ENCODE measurements around the gene CELA2A.

Gene CELA2A

DNA sequence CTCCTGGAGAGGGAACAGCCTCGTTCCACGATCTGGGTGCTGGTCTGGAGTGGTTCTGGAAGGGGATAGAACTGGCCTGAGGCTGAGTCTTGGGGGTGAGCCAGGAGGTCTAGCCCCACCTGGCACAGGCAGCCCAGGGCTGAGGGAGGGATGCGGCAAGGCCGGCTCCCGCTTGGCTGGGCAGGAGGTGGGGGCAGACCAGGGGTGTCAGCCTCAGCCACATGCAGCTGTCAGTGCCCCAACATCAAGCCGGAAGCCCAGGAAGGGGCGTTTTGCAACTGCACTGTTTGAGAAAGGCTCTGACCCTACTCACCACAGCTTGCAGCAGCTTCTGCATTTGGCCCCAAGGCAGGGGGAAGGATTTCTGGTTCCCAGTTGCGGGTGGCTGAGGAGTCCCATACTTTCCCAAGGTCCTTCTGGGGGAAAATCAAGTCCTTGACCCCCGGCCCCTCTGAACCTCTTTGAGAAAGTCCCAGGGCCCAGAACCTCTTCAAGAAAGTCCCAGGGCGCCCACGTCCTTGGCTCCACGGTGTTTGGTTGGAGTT is 44.9 kb upstream of the CELA2A start:
- TF ChIP-seq, protein P1, sequence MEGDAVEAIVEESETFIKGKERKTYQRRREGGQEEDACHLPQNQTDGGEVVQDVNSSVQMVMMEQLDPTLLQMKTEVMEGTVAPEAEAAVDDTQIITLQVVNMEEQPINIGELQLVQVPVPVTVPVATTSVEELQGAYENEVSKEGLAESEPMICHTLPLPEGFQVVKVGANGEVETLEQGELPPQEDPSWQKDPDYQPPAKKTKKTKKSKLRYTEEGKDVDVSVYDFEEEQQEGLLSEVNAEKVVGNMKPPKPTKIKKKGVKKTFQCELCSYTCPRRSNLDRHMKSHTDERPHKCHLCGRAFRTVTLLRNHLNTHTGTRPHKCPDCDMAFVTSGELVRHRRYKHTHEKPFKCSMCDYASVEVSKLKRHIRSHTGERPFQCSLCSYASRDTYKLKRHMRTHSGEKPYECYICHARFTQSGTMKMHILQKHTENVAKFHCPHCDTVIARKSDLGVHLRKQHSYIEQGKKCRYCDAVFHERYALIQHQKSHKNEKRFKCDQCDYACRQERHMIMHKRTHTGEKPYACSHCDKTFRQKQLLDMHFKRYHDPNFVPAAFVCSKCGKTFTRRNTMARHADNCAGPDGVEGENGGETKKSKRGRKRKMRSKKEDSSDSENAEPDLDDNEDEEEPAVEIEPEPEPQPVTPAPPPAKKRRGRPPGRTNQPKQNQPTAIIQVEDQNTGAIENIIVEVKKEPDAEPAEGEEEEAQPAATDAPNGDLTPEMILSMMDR (IDR thresholded peaks at IDR 0.05; ENCODE audit: extremely low read depth, insufficient read depth, missing control alignments): no peak
- DNase-seq (ENCODE audit: low spot score): peak; percentile 80
- in situ Hi-C loops (cut with MboI; ENCODE audit: low pct_unique_long_range_greater_than_20kb, low sequenced_read_pairs, unreplicated experiment): loop anchor here (25.0 kb wide), 1 partner anchor 274 kb away; no protein-coding TSS in a partner anchor

DNA sequence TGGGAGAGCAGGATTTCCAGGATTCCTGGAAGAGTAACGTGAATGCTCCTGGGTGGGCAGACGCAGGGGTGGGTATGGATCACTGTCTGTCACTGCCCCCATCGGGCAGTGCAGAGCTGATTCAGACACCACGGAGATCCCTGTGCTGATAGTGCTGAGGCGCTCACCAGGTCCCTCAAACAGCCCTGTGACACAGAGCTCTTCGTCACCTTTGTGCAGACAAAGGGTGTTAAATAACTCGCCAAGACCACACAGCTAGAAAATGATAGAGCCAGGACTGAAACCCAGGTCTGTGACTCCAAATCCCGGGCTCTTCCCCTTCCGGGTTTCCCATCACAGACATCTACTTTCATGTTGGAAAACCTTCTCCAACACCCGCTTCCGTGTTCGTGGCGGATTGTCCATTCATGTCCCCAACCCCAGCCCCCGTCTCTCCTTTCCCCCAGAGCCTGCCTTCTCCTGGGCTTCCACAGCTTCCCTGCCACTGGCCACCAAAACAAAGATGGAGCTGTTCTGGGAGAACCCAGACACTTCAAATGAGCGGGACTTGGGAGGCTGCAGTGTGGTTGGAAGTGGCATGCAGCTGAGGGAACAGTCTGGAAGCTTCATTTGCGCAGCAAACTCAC is 44.2 kb upstream of the CELA2A start:
- TF ChIP-seq, protein P1 (IDR thresholded peaks at IDR 0.05; ENCODE audit: extremely low read depth, insufficient read depth, missing control alignments): no peak

DNA sequence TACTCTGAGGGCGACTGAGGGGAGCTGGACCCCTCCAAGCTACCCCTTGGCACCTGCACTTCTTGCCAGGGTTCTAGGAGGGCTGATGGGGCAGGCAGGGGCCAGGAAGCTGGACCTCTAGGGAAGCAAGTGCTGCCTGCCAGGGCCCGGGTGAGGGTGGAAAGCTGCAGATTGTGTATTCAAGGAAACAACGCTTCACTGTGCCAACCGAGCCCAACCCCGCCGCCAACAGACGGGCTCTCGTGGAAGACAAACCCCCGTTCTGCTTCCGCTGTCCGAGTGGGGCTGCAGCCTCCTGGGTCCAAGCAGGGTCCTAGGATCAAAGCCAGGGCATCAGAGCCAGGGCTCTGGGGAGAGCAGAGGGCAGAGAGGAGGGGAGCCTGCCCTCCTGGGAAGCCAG is 43.7 kb upstream of the CELA2A start:
- DNase-seq (ENCODE audit: low spot score): no peak
- TF ChIP-seq, protein P1 (IDR thresholded peaks at IDR 0.05; ENCODE audit: extremely low read depth, insufficient read depth, missing control alignments): no peak
- in situ Hi-C loops (cut with MboI; ENCODE audit: low pct_unique_long_range_greater_than_20kb, low sequenced_read_pairs, unreplicated experiment): loop anchor here (25.0 kb wide), 1 partner anchor 276 kb away; no protein-coding TSS in a partner anchor

More for the DNA sequence above, 44.2 kb upstream of the CELA2A start:
- in situ Hi-C loops (cut with MboI; ENCODE audit: low pct_unique_long_range_greater_than_20kb, low sequenced_read_pairs, unreplicated experiment): loop anchor here (25.0 kb wide), 1 partner anchor 275 kb away; no protein-coding TSS in a partner anchor
- no peak for DNase-seq (ENCODE audit: low spot score)

DNA sequence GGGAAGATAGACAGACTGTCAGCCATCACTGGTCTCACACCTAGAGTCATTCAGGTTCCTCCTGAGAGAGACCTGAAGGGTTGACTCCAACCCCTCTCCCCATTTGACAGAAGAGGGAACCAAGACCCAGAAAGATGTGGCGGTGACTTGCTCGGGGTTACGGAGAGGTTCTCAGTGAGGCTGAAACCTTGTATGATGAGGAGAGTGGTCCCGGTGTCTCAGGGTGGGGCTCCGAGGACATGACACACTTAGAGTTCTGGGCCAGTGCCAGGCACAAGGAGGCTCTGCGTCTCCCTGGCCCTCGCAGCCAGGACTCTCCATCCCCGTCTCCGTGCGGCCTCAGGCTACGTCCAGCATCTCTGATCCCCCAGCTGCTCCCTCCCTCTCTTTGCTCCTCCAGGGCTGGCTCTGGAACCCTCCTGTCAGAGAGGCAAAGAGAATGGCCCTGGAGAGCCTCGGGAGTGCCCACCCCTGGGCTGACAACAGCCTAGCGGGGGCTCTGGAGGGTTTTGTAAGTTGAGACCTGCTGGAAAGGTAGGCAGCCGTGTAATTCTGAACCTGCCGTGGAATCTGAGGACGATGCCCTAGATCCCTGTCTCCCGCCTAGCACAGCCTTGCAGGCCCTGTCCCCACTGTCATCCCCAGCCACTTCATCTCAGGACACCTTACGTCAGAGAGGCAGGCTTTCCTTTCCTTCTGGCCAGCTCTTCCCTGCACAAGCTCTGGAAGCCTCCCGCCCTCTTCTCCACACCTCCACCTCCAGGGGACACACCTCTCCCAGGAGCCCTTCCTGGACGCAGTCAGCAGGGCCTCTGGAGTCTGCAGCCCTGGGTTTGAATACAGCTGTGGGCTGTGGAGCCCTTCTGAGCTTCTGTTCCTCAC is 42.7 kb upstream of the CELA2A start:
- in situ Hi-C loops (cut with MboI; ENCODE audit: low pct_unique_long_range_greater_than_20kb, low sequenced_read_pairs, unreplicated experiment): loop anchor here (25.0 kb wide), 1 partner anchor 277 kb away; no protein-coding TSS in a partner anchor
- TF ChIP-seq, protein P1 (IDR thresholded peaks at IDR 0.05; ENCODE audit: extremely low read depth, insufficient read depth, missing control alignments): no peak
- no peak for DNase-seq (ENCODE audit: low spot score)

DNA sequence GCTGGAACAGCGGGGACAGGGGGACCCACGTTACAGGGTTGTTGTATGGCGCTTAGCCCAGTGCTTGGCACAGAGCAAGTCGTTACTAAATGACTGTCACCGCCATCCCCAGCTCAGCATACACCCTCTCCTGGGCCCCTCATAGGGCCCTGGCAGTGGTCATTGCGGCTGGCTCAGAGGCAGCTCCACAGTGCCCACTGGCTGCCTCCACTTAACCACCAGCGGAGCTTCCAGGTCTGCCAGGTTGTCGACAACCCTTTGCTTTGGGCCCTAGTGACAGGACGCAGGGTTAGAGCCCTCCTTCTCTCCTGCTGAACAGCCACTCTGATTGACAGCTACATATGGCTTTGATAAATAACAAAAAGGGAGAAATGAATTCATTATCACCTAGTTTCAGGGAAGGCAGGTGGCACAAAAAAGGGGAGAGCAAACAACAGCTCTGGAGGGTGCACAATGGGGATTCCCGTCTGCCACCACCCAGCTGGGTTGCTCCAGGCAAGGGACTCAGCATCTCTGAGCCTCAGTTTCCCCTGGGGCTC is 42.0 kb upstream of the CELA2A start:
- DNase-seq (ENCODE audit: low spot score): no peak
- TF ChIP-seq, protein P1 (IDR thresholded peaks at IDR 0.05; ENCODE audit: extremely low read depth, insufficient read depth, missing control alignments): no peak
- in situ Hi-C loops (cut with MboI; ENCODE audit: low pct_unique_long_range_greater_than_20kb, low sequenced_read_pairs, unreplicated experiment): loop anchor here (25.0 kb wide), 1 partner anchor 277 kb away; no protein-coding TSS in a partner anchor
